PFSK-1 (cell line): ENCODE measurements around the gene PRSS56.

Experiments used
- FOXP2 ChIP-seq: optimal IDR thresholded peaks from 2 replicates; pipeline ENCODE3; 2011; ENCODE audit warnings: borderline replicate concordance, control low read depth, inconsistent platforms; ENCODE audit not compliant: insufficient read depth; ENCODE audit errors: extremely low read length, extremely low read depth
- POLR2AphosphoS5 ChIP-seq: IDR thresholded peaks from 2 replicates; pipeline ENCODE4 v1.6.1; 2012; ENCODE audit warnings: low read depth, mild to moderate bottlenecking, control low read depth, low read length, moderate library complexity
- SIN3A ChIP-seq: IDR thresholded peaks from 2 replicates; pipeline ENCODE4 v1.6.1; 2012; ENCODE audit warnings: mild to moderate bottlenecking, low read length, moderate library complexity, borderline replicate concordance; ENCODE audit not compliant: insufficient read depth
- TAF1 ChIP-seq: IDR thresholded peaks from 2 replicates; pipeline ENCODE4 v1.6.1; 2012; ENCODE audit warnings: low read length, control low read depth, borderline replicate concordance; ENCODE audit not compliant: insufficient read depth
- TF ChIP-seq, protein P1 (sequence below), 2 experiments: IDR thresholded peaks; 2 replicates each; pipeline versions ENCODE4 v1.6.1 to v1.8.0; 2011 to 2012; ENCODE audit warnings: low read depth in 2 of 2, low read length in 2 of 2, control low read depth in 1 of 2, inconsistent platforms in 1 of 2, mild to moderate bottlenecking in 1 of 2, moderate library complexity in 1 of 2; ENCODE audit not compliant: insufficient read depth in 1 of 2

The PRSS56 gene

DNA sequence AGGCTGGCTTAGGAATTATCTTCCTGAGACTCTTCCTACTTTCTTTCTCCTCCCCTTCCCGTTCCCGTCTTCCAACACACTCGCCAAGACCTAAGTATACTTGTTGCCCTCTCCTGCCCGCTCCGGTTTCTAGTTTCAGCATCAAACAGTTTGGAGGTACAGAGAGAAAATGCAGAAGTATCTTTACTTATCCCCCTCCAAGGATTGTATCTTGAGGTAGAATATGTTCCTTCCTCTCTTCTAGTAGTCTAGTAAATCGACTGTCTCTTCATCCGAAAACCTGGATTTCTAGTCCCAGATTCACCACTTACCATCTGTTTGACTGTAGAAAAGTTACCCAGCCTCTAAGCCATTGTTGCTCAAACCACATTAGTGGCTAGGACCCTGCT lies 31.1 kb downstream of the PRSS56 start:
- TF ChIP-seq FOXP2: no peak
- TF ChIP-seq, protein P1, sequence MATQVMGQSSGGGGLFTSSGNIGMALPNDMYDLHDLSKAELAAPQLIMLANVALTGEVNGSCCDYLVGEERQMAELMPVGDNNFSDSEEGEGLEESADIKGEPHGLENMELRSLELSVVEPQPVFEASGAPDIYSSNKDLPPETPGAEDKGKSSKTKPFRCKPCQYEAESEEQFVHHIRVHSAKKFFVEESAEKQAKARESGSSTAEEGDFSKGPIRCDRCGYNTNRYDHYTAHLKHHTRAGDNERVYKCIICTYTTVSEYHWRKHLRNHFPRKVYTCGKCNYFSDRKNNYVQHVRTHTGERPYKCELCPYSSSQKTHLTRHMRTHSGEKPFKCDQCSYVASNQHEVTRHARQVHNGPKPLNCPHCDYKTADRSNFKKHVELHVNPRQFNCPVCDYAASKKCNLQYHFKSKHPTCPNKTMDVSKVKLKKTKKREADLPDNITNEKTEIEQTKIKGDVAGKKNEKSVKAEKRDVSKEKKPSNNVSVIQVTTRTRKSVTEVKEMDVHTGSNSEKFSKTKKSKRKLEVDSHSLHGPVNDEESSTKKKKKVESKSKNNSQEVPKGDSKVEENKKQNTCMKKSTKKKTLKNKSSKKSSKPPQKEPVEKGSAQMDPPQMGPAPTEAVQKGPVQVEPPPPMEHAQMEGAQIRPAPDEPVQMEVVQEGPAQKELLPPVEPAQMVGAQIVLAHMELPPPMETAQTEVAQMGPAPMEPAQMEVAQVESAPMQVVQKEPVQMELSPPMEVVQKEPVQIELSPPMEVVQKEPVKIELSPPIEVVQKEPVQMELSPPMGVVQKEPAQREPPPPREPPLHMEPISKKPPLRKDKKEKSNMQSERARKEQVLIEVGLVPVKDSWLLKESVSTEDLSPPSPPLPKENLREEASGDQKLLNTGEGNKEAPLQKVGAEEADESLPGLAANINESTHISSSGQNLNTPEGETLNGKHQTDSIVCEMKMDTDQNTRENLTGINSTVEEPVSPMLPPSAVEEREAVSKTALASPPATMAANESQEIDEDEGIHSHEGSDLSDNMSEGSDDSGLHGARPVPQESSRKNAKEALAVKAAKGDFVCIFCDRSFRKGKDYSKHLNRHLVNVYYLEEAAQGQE (IDR thresholded peaks at IDR 0.05; ENCODE audit: insufficient read depth in 1 of 2, low read depth in 2 of 2, low read length in 2 of 2): no peak
- no peak for TF ChIP-seq SIN3A
- no peak for TF ChIP-seq POLR2AphosphoS5
- TF ChIP-seq TAF1: no peak

DNA sequence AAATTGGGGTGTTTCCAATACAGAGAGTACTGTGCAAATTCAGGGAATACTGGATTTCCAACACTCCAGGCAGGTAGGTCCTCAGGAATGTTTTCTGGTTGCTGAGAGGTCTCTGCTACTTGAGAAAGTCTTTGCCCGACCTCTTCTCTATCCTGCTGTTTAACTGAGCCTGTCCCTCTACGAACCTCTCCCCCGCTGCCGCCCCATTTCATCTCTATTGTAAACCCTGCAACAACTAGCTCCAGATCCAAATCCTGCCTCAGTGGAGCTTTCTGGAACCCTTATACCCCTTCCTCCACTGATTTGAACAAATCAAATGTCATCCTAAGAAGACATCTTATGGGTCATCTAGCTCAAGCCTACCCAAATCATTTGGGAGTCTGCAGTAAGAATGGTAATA lies 31.6 kb downstream of the PRSS56 start:
- TF ChIP-seq POLR2AphosphoS5 (no peak), FOXP2 (no peak)

DNA sequence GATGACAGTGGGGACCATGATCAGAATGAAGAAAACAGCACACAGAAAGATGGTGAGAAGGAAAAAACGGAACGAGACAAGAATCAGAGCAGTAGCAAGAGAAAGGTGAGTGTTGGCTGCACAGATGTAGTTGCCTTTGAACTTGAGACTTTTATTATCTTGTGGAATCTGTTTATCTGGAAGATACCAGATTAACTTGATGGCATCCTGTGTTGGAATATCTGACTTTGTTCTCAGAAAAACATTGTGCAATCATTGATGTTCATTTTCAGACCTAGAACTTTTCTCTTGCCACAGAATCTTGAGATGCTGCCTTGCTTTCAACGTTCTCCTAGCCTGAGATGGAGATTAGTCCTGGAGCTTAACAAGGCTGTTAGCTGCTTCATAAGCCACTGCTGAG lies 36.2 kb downstream of the PRSS56 start:
- TF ChIP-seq FOXP2 (no peak), TAF1 (no peak), POLR2AphosphoS5 (no peak), SIN3A (no peak)
- TF ChIP-seq, protein P1 (IDR thresholded peaks at IDR 0.05; ENCODE audit: insufficient read depth in 1 of 2, low read depth in 2 of 2, low read length in 2 of 2): no peak

DNA sequence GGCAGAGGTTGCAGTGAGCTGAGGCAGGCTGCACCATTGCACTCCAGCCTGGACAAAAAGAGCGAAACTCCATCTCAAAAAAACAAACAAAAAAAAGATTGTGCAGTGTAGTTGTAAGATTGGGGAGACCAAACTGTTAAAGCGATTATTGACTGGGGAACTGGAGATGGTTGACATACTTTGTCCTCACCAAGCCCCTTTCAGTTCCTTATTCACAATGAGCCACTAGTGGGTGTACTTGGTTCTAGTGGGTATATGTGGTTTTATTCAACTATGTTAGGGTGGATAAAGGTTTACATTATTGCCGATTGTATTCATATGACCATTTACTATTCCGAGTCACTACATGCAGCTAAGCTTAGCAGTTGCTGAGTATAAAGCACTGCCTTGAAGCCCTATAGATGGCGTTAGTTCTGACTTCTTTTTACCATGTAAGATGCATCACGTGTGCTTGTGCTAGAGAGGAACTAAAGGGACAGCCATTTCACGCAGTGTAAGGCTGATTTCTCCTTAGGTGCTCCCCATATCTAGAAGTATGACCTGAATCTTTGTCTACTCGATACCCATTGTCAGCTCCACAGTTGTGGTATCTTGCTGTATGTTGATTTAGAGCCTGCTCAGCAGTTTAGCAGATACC lies 42.4 kb downstream of the PRSS56 start:
- no peak for TF ChIP-seq POLR2AphosphoS5
- TF ChIP-seq, protein P1 (IDR thresholded peaks at IDR 0.05; ENCODE audit: insufficient read depth in 1 of 2, low read depth in 2 of 2, low read length in 2 of 2): no peak
- no peak for TF ChIP-seq SIN3A
- TF ChIP-seq FOXP2: no peak
- TF ChIP-seq TAF1: no peak

DNA sequence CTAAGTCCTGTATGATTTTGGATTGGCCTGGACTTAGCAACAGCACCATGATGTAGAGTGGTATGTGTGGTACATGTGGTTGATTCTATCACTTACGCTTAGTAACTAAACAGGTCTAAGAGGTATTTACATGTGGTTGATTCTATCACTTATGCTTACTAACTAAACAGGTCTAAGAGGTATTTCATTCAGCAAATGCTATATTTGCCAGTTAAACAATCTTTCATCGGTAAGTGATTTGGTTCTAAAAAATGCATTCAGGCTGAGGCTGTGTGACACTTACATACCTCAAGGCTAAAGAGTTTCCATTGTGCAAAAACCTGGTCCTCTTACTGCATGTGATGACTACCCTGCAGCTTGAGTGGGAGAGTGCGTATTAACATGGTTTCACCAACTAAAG lies 43.4 kb downstream of the PRSS56 start:
- no peak for TF ChIP-seq SIN3A
- no peak for TF ChIP-seq FOXP2
- TF ChIP-seq, protein P1 (IDR thresholded peaks at IDR 0.05; ENCODE audit: insufficient read depth in 1 of 2, low read depth in 2 of 2, low read length in 2 of 2): no peak
- no peak for TF ChIP-seq POLR2AphosphoS5
- no peak for TF ChIP-seq TAF1
